ENCODE results near the gene PPP6R1. TPM values are rescaled to one million over a fixed set of nuclear protein-coding genes. Genes with fewer than 3 reads are reported as not detected.

The PPP6R1 gene
- total and polyA plus RNA-seq, 10 donors = 49.2 to 150 (median 129) TPM

DNA sequence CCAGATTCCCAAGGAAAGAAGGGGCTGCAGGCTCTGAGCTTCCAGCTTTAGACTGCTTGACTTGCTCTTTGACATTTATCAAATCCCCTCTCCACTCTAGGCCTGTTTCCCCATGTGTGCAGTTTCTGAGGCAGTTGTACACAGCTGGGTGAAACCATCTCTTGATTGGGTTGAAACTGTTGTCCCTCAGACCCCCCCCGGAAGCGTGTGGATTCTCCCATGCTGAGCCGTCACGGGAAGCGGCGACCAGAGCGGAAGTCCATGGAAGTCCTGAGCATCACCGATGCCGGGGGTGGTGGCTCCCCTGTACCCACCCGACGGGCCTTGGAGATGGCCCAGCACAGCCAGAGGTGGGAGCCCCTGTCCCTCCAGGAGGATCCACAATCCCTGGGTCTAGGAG, 44.7 kb upstream of the PPP6R1 start:
- Histone ChIP-seq H3K4me1 (peaks cover 0 to 18% (median 12%) of the 10 kb centered on the region in 6 donors), H3K27ac (no peak overlapping the region), H3K4me3 (no peak overlapping the region), H3K36me3 (peaks cover 0 to 9% (median 0%) of the 10 kb centered on the region in 6 donors), H3K9me3 (no peaks in the 10 kb centered on the region), H3K27me3 (replicated peaks in 1 of 7) (peaks cover 0 to 10% (median 0%) of the 10 kb centered on the region in 7 donors)
- no peak for DNase-seq
- WGBS, 5 donors = 82 to 95% (median 92%) methylated on average over 9 to 11 of the region's 11 CpGs
- TF ChIP-seq POLR2A (IDR thresholded peaks at IDR 0.05) (no peak), POLR2AphosphoS5 (IDR thresholded peaks at IDR 0.05) (no peak)
- TF ChIP-seq, protein P1, sequence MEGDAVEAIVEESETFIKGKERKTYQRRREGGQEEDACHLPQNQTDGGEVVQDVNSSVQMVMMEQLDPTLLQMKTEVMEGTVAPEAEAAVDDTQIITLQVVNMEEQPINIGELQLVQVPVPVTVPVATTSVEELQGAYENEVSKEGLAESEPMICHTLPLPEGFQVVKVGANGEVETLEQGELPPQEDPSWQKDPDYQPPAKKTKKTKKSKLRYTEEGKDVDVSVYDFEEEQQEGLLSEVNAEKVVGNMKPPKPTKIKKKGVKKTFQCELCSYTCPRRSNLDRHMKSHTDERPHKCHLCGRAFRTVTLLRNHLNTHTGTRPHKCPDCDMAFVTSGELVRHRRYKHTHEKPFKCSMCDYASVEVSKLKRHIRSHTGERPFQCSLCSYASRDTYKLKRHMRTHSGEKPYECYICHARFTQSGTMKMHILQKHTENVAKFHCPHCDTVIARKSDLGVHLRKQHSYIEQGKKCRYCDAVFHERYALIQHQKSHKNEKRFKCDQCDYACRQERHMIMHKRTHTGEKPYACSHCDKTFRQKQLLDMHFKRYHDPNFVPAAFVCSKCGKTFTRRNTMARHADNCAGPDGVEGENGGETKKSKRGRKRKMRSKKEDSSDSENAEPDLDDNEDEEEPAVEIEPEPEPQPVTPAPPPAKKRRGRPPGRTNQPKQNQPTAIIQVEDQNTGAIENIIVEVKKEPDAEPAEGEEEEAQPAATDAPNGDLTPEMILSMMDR (IDR thresholded peaks at IDR 0.05 in 8 of 11, conservative IDR thresholded peaks at IDR 0.05 in 3 of 11) = no peak
- intact Hi-C loops (cut with DNase I; ENCODE audit: low total_unique reads) = no loop called here

DNA sequence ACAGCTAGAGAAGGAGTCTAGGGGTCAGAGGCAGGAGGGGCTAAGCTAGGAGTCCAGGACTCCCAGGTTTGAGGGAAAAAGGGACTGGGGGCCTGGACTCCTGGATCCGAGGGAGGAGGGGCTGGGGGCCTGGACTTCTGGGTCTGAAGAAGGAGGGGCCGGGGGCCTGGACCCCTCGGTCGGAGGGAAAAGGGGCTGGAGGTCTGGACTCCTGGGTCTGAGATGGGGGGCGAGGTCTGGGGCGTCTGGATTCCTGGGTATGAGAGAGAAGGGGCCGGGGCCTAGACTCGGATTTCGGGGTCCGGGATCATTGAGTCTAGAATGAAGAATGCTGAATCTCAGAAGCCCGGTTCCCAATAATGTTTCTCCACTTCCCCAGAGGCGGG, 43.5 kb upstream of the PPP6R1 start:
- peaks cover 0 to 18% (median 12%) of the 10 kb centered on the region in 6 donors for H3K4me1 ChIP-seq
- peak overlapping the region in 6 of 8 donors; percentile 23 to 69 (median 36) for H3K4me3 ChIP-seq
- peaks cover 0 to 10% (median 0%) of the 10 kb centered on the region in 7 donors for H3K27me3 ChIP-seq (replicated peaks in 1 of 7)
- peaks cover 0 to 9% (median 0%) of the 10 kb centered on the region in 6 donors for H3K36me3 ChIP-seq
- TF ChIP-seq POLR2AphosphoS5 (IDR thresholded peaks at IDR 0.05) (no peak), POLR2A (IDR thresholded peaks at IDR 0.05) (no peak)
- TF ChIP-seq, protein P1 (IDR thresholded peaks at IDR 0.05 in 8 of 11, conservative IDR thresholded peaks at IDR 0.05 in 3 of 11) = no peak
- intact Hi-C loops (cut with DNase I; ENCODE audit: low total_unique reads) = no loop called here
- H3K27ac ChIP-seq = peak overlapping the region in 4 of 8 donors; percentile 48 to 77 (median 71)
- DNase-seq = no peak
- 66 to 73% (median 71%) methylated on average over 12 of the region's 12 CpGs for WGBS, 5 donors
- no peaks in the 10 kb centered on the region for H3K9me3 ChIP-seq

DNA sequence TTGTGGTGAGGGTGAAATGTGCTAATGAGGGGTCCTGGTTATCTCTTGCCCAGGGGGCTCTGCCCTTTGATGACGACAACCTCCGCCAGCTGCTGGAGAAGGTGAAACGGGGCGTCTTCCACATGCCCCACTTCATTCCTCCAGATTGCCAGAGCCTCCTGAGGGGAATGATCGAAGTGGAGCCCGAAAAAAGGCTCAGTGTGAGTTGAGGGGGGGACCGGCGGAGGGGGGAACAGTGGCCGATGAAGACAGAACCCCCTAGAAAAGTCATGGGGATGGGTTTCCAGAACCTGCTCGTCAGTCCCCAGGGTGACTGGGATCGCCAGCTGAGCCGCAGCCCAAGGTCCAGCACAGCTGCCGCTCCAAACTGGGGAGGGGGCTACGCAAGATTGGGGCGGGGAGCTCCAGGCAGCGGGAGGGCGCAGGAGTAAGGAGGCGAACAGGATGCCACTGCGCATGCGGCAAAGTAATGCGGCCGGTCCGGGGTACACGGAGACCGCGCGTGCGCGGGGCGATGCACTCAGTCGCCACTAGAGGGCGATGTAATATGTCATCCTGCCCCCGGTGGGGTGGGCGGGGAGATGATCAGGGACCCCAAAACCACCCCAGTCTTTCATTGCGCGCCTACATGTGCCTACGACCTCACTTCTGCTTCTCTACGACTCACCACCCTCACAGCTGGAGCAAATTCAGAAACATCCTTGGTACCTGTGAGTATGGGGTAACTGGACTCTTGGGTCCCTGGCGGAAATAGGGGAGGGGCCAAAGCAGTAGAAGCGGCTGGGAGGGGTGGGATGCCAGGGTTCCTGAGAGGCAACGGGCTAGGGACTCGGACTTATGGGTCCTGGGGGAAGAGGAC, 42.9 kb upstream of the PPP6R1 start:
- Histone ChIP-seq H3K27me3 (replicated peaks in 1 of 7) (peaks cover 0 to 10% (median 0%) of the 10 kb centered on the region in 7 donors), H3K27ac (peak overlapping the region in 6 of 8 donors; percentile 43 to 77 (median 60)), H3K4me3 (peak overlapping the region; percentile 18 to 69 (median 30)), H3K9me3 (no peaks in the 10 kb centered on the region), H3K36me3 (peaks cover 0 to 6% (median 0%) of the 10 kb centered on the region in 6 donors), H3K4me1 (peaks cover 0 to 18% (median 12%) of the 10 kb centered on the region in 6 donors)
- 11 to 19% (median 12%) methylated on average over 28 to 42 of the region's 42 CpGs for WGBS, 5 donors
- peak; percentile 97 for DNase-seq
- TF ChIP-seq, protein P1 (IDR thresholded peaks at IDR 0.05 in 8 of 11, conservative IDR thresholded peaks at IDR 0.05 in 3 of 11) = peak; percentile 96 to 100 (median 99)
- no peak for TF ChIP-seq POLR2A (IDR thresholded peaks at IDR 0.05)
- TF ChIP-seq POLR2AphosphoS5 (IDR thresholded peaks at IDR 0.05) = peak; percentile 62 to 84 (median 75)
- intact Hi-C loops (cut with DNase I; ENCODE audit: low total_unique reads) = no loop called here

DNA sequence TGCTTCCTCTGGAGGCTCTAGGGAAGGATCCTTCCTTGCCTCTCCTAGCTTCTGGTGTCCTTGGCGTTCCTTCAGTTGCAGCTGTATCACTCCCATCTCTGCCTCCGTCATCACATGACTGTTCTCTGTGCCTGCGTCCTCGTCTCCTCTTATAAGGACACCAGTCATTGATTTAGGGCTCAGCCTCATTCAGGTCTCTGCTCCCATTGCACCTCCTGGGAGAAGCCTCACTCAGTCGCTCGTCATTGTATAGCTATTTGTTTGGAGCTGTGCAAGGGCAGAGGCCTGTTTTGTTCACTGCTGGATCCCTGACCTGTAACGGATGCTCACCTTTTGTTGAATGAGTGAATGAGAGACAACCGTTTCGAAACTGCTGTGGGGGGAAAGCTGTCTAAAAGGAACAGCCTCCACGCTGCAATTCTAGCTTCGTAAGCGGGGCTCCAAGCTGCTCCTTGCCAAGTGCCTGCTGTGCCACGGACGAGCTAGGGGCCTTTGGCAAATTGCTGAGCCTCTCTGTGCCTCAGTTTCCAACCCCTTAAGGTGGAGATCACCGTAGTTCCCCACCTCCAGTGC, 42.2 kb upstream of the PPP6R1 start:
- H3K27ac ChIP-seq = no peak overlapping the region
- no peaks in the 10 kb centered on the region for H3K9me3 ChIP-seq
- H3K4me3 ChIP-seq = peak overlapping the region in 3 of 8 donors; percentile 39 to 69 (median 40)
- peaks cover 0 to 10% (median 0%) of the 10 kb centered on the region in 7 donors for H3K27me3 ChIP-seq (replicated peaks in 1 of 7)
- WGBS, 5 donors = 77 to 83% (median 81%) methylated on average over 15 of the region's 15 CpGs
- H3K36me3 ChIP-seq = no peaks in the 10 kb centered on the region
- intact Hi-C loops (cut with DNase I; ENCODE audit: low total_unique reads) = no loop called here
- H3K4me1 ChIP-seq = peaks cover 0 to 18% (median 12%) of the 10 kb centered on the region in 6 donors
- no peak for DNase-seq
- no peak for TF ChIP-seq POLR2AphosphoS5 (IDR thresholded peaks at IDR 0.05)
- no peak for TF ChIP-seq POLR2A (IDR thresholded peaks at IDR 0.05)
- TF ChIP-seq, protein P1 (IDR thresholded peaks at IDR 0.05 in 8 of 11, conservative IDR thresholded peaks at IDR 0.05 in 3 of 11) = no peak

All from spleen (tissue), 11 donors.